Mammary epithelial cell (primary cell): ENCODE data around the gene THG1L.

Experiments used
- CTCF ChIP-seq, 2 donors: IDR thresholded peaks in 1 of 2; conservative IDR thresholded peaks in 1 of 2; 2 replicates each; pipeline ENCODE4 v1.5.1; 2011 to 2012; ENCODE audit warnings: inconsistent platforms in 2 of 2, low read length in 2 of 2, mild to moderate bottlenecking in 2 of 2, control low read depth in 1 of 2, low read depth in 1 of 2; ENCODE audit not compliant: insufficient read depth in 1 of 2; ENCODE audit errors: extremely low read depth in 1 of 2
- EZH2 ChIP-seq: IDR thresholded peaks from 2 replicates; pipeline ENCODE4 v1.6.1; 2012; ENCODE audit warnings: low read length, inconsistent platforms, borderline replicate concordance

DNA sequence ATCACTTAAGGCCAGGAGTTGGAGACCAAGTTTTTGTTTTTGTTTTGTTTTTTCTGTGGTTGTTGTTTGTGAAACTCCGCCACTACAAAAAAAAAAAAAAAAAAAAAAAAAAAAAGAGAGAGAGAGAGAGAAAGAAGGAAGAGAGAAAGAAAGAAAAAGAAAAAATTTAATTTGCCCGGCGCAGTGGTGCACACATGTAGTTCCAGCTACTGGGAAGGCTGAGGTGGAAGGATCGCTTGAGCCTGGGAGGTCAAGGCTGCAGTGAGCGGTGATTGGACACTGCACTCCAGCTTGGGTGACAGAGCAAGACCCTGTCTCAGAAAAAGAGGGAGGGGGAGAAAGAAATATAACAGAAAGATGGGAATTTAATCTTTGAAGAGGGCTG is 902 bp downstream of the THG1L start:
- TF ChIP-seq EZH2, result no peak
- no peak for TF ChIP-seq CTCF (conservative IDR thresholded peaks at IDR 0.05 in 1 of 2, IDR thresholded peaks at IDR 0.05 in 1 of 2; ENCODE audit: extremely low read depth in 1 of 2, insufficient read depth in 1 of 2, low read depth in 1 of 2, low read length in 2 of 2)
